Spleen (tissue), 11 donors: ENCODE measurements around the gene MDH2. TPM values are rescaled to one million over a fixed set of nuclear protein-coding genes. Genes with fewer than 3 reads are reported as not detected.
"Not testable (repeated sequence)": the region's sequence is repeated elsewhere in the genome, so short reads cannot be mapped to it uniquely, and the experiment has no call there.

ENCODE experiments used
- DNase-seq: peaks from one replicate; pipeline ENCODE4 v3.0.0-alpha.2; 2020
- H3K27ac ChIP-seq, 8 donors: fragments of 200-600 bp; sonication (generic) in 7 of 8; 1 replicate in 4 of 8; 2 replicates in 4 of 8; pipeline versions ENCODE4 v1.5.0 to v1.8.0; 2016 to 2021; ENCODE audit warnings: inconsistent platforms in 4 of 8, mild to moderate bottlenecking in 4 of 8, moderate library complexity in 1 of 8
- H3K27me3 ChIP-seq, 7 donors: fragments of 200-600 bp; sonication (generic) in 6 of 7; replicated peaks in 1 of 7; 1 replicate in 4 of 7; 2 replicates in 3 of 7; pipeline versions ENCODE4 v1.5.0 to v1.8.0; 2016 to 2021; ENCODE audit warnings: inconsistent platforms in 3 of 7, mild to moderate bottlenecking in 1 of 7
- H3K36me3 ChIP-seq, 6 donors: fragments of 200-600 bp; sonication (generic) in 5 of 6; 1 replicate in 4 of 6; 2 replicates in 2 of 6; pipeline versions ENCODE4 v1.5.0 to v1.8.0; 2016 to 2021; ENCODE audit warnings: inconsistent platforms in 2 of 6
- H3K4me1 ChIP-seq, 6 donors: fragments of 200-600 bp; sonication (generic) in 5 of 6; 1 replicate in 3 of 6; 2 replicates in 3 of 6; pipeline versions ENCODE4 v1.5.0 to v1.8.0; 2016 to 2021; ENCODE audit warnings: inconsistent platforms in 3 of 6
- H3K4me3 ChIP-seq, 8 donors: fragments of 200-600 bp; sonication (generic) in 7 of 8; 1 replicate in 4 of 8; 2 replicates in 4 of 8; pipeline versions ENCODE4 v1.5.0 to v1.8.0; 2016 to 2021; ENCODE audit warnings: inconsistent platforms in 4 of 8, mild to moderate bottlenecking in 4 of 8, moderate library complexity in 2 of 8
- H3K9me3 ChIP-seq, 8 donors: fragments of 200-600 bp; sonication (generic) in 7 of 8; 1 replicate in 4 of 8; 2 replicates in 4 of 8; pipeline versions ENCODE4 v1.5.0 to v1.8.0; 2016 to 2021; ENCODE audit warnings: inconsistent platforms in 4 of 8
- CTCF ChIP-seq, 11 experiments: fragments of 200-600 bp in 7 of 11; fragments of 450-650 bp in 4 of 11; sonication (generic) in 4 of 11; IDR thresholded peaks in 8 of 11; conservative IDR thresholded peaks in 3 of 11; 1 replicate in 7 of 11; 2 replicates in 4 of 11; pipeline versions ENCODE4 v1.4.0 to v1.8.0; 2016 to 2021; ENCODE audit warnings: antibody characterized with exemption in 11 of 11, inconsistent platforms in 4 of 11, mild to moderate bottlenecking in 1 of 11
- POLR2A ChIP-seq, 3 donors: fragments of 450-650 bp; IDR thresholded peaks; one replicate each; pipeline ENCODE4 v1.5.1; 2017; ENCODE audit warnings: antibody characterized with exemption in 3 of 3, mild to moderate bottlenecking in 1 of 3
- POLR2AphosphoS5 ChIP-seq, 3 donors: sonication (generic); formaldehyde crosslinking; IDR thresholded peaks; one replicate each; pipeline ENCODE4 v1.5.1; 2017; ENCODE audit warnings: antibody characterized with exemption in 3 of 3
- WGBS, 5 donors: extraction: QIAGEN DNeasy Blood & Tissue Kit in 3 of 5; methylation state at CpG; one replicate each; pipeline versions ENCODE4 v1.1.5 to v1.1.7; 2013 to 2018; 5-methylcytosine and 5-hydroxymethylcytosine counted together
- intact Hi-C: fragments of 100-400 bp; cut with DNase I; formaldehyde crosslinking; loops from one replicate; pipeline ENCODE4 v1.15.0; 2023; ENCODE audit warnings: low total_unique reads
- polyA plus RNA-seq, 3 donors: library from polyadenylated mRNA; stranded (reverse); fragments of 200-250 nt; gene quantifications; one replicate each; pipeline ENCODE4 v1.2.1, GENCODE V29; 2013
- total RNA-seq, 7 donors: library from RNA; depleted of rRNA in 3 of 7; stranded (reverse); fragments of >200 nt in 3 of 7; fragmentation: NEBNext Ultra II Directional in 4 of 7; extraction: Animal tissue kit (Norgen Biotek cat#: 25700) in 4 of 7; gene quantifications; one replicate each; pipeline versions ENCODE4 v1.1.0 to v1.2.1, GENCODE V29; 2016 to 2021
- donor health status: healthy with polysubstance abuse.
- donor health status: DM: no; HTN: no; CAD: no; lungs with moderate emphysema.
- donor health status: DM: no; HTN: no; CAD: no.
- donor health status: Bipolar disorder and iron deficiency.
- donor health status: healthy.
- donor health status: DM: no; HTN: no; CAD: no.
- donor health status: DM: yes; HTN: yes; CAD: no.

MDH2 gene
- total and polyA plus RNA-seq, 10 donors = 45.5 to 129 (median 76.6) TPM

GRCh38 chr7:76048668-76048988 lies 722 bp downstream of the MDH2 start:
- peak overlapping the region; percentile 86 to 97 (median 92) for H3K27ac ChIP-seq
- 4 to 6% (median 6%) methylated on average over 9 of the region's 9 CpGs for WGBS, 5 donors
- TF ChIP-seq POLR2AphosphoS5 (IDR thresholded peaks at IDR 0.05) = no peak
- TF ChIP-seq POLR2A (IDR thresholded peaks at IDR 0.05) = no peak
- TF ChIP-seq CTCF (IDR thresholded peaks at IDR 0.05 in 8 of 11, conservative IDR thresholded peaks at IDR 0.05 in 3 of 11) = no peak
- peaks cover 14 to 83% (median 56%) of the 10 kb centered on the region in 6 donors for H3K4me1 ChIP-seq
- H3K9me3 ChIP-seq = no peaks in the 10 kb centered on the region
- no peaks in the 10 kb centered on the region for H3K27me3 ChIP-seq
- intact Hi-C loops = no loop called here
- DNase-seq = no peak
- peak overlapping the region; percentile 73 to 99 (median 96) for H3K4me3 ChIP-seq
- peaks cover 0 to 52% (median 4%) of the 10 kb centered on the region in 6 donors for H3K36me3 ChIP-seq

GRCh38 chr7:76049295-76049694 lies 1.4 kb downstream of the MDH2 start:
- Histone ChIP-seq H3K27me3 (no peaks in the 10 kb centered on the region), H3K27ac (peak overlapping the region in 4 of 8 donors; percentile 86 to 97 (median 96)), H3K4me3 (peak overlapping the region in 5 of 8 donors; percentile 87 to 99 (median 95)), H3K4me1 (peaks cover 14 to 83% (median 55%) of the 10 kb centered on the region in 6 donors), H3K9me3 (no peaks in the 10 kb centered on the region), H3K36me3 (peaks cover 0 to 55% (median 7%) of the 10 kb centered on the region in 6 donors)
- TF ChIP-seq CTCF (IDR thresholded peaks at IDR 0.05 in 8 of 11, conservative IDR thresholded peaks at IDR 0.05 in 3 of 11) = no peak
- TF ChIP-seq POLR2AphosphoS5 (IDR thresholded peaks at IDR 0.05) = no peak
- no peak for TF ChIP-seq POLR2A (IDR thresholded peaks at IDR 0.05)
- intact Hi-C loops = no loop called here
- 90 to 95% (median 92%) methylated on average over 6 of the region's 6 CpGs for WGBS, 5 donors
- DNase-seq = no peak

- no peak for TF ChIP-seq POLR2AphosphoS5 (IDR thresholded peaks at IDR 0.05)
- TF ChIP-seq POLR2A (IDR thresholded peaks at IDR 0.05) = no peak
- TF ChIP-seq CTCF (IDR thresholded peaks at IDR 0.05 in 8 of 11, conservative IDR thresholded peaks at IDR 0.05 in 3 of 11) = no peak
- Histone ChIP-seq H3K4me1 (peaks cover 14 to 75% (median 48%) of the 10 kb centered on the region in 6 donors), H3K27me3 (no peaks in the 10 kb centered on the region), H3K4me3 (no peak overlapping the region), H3K36me3 (peaks cover 0 to 60% (median 17%) of the 10 kb centered on the region in 6 donors), H3K9me3 (no peaks in the 10 kb centered on the region), H3K27ac (no peak overlapping the region)
- no peak for DNase-seq
- intact Hi-C loops = no loop called here
- 89 to 98% (median 95%) methylated on average over 5 of the region's 5 CpGs for WGBS, 5 donors
These were observed 2.6 kb downstream of the MDH2 start for GRCh38 chr7:76050545-76050944.

- no peak for DNase-seq
- Histone ChIP-seq H3K27me3 (no peaks in the 10 kb centered on the region), H3K9me3 (no peaks in the 10 kb centered on the region), H3K4me3 (no peak overlapping the region), H3K4me1 (peaks cover 6 to 70% (median 39%) of the 10 kb centered on the region in 6 donors), H3K36me3 (peaks cover 0 to 73% (median 21%) of the 10 kb centered on the region in 6 donors), H3K27ac (no peak overlapping the region)
- 85 to 93% (median 91%) methylated on average over 4 of the region's 4 CpGs for WGBS, 5 donors
- intact Hi-C loops = no loop called here
- TF ChIP-seq CTCF (IDR thresholded peaks at IDR 0.05 in 8 of 11, conservative IDR thresholded peaks at IDR 0.05 in 3 of 11) = no peak
- TF ChIP-seq POLR2A (IDR thresholded peaks at IDR 0.05) = no peak
- no peak for TF ChIP-seq POLR2AphosphoS5 (IDR thresholded peaks at IDR 0.05)
These were observed 3.9 kb downstream of the MDH2 start for GRCh38 chr7:76051840-76052239.

GRCh38 chr7:76052681-76053080 lies 4.8 kb downstream of the MDH2 start:
- H3K27me3 ChIP-seq, DNase-seq, intact Hi-C loops, H3K9me3 ChIP-seq, H3K4me3 ChIP-seq, H3K27ac ChIP-seq: not testable (repeated sequence)
- peaks cover 0 to 82% (median 29%) of the 10 kb centered on the region in 6 donors for H3K36me3 ChIP-seq
- WGBS, 5 donors = 97 to 99% (median 98%) methylated on average over 8 of the region's 8 CpGs
- peaks cover 6 to 71% (median 39%) of the 10 kb centered on the region in 6 donors for H3K4me1 ChIP-seq
